Measurements from ENCODE around the gene HERC5.

Gene HERC5

GRCh38 chr4:88451205-88451604, 5.7 kb upstream of the HERC5 start:
- DNase-seq (ENCODE audit: low read depth) = no peak
- no peak overlapping the region for H3K4me3 ChIP-seq (ENCODE audit: control insufficient read depth, low read depth, low read length)
- TF ChIP-seq, protein P1, sequence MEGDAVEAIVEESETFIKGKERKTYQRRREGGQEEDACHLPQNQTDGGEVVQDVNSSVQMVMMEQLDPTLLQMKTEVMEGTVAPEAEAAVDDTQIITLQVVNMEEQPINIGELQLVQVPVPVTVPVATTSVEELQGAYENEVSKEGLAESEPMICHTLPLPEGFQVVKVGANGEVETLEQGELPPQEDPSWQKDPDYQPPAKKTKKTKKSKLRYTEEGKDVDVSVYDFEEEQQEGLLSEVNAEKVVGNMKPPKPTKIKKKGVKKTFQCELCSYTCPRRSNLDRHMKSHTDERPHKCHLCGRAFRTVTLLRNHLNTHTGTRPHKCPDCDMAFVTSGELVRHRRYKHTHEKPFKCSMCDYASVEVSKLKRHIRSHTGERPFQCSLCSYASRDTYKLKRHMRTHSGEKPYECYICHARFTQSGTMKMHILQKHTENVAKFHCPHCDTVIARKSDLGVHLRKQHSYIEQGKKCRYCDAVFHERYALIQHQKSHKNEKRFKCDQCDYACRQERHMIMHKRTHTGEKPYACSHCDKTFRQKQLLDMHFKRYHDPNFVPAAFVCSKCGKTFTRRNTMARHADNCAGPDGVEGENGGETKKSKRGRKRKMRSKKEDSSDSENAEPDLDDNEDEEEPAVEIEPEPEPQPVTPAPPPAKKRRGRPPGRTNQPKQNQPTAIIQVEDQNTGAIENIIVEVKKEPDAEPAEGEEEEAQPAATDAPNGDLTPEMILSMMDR (IDR thresholded peaks at IDR 0.05; ENCODE audit: control insufficient read depth, insufficient read depth, low read depth, low read length, missing control alignments) = no peak

DNA sequence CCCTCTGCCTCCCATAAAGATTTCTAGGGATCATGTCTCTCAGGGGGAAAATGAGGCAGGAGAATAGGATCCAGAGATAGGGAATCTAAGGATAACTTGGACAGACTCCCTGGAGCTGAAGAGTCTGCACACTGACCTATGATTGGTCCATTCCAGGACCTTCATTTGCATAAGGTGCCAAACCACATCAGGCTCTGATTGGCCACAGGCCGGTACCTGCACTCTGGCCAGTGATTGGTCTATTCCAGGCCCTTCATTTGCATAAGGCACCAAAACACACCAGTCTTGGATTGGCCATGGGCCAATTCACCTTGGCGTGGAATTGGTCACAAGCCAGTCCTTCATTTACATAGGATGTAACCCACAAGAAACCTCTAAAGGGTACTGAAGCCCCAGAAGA, 4.0 kb upstream of the HERC5 start:
- TF ChIP-seq, protein P1 (IDR thresholded peaks at IDR 0.05; ENCODE audit: control insufficient read depth, insufficient read depth, low read depth, low read length, missing control alignments) = no peak
- H3K4me3 ChIP-seq (ENCODE audit: control insufficient read depth, low read depth, low read length) = no peak overlapping the region
- DNase-seq (ENCODE audit: low read depth) = no peak

DNA sequence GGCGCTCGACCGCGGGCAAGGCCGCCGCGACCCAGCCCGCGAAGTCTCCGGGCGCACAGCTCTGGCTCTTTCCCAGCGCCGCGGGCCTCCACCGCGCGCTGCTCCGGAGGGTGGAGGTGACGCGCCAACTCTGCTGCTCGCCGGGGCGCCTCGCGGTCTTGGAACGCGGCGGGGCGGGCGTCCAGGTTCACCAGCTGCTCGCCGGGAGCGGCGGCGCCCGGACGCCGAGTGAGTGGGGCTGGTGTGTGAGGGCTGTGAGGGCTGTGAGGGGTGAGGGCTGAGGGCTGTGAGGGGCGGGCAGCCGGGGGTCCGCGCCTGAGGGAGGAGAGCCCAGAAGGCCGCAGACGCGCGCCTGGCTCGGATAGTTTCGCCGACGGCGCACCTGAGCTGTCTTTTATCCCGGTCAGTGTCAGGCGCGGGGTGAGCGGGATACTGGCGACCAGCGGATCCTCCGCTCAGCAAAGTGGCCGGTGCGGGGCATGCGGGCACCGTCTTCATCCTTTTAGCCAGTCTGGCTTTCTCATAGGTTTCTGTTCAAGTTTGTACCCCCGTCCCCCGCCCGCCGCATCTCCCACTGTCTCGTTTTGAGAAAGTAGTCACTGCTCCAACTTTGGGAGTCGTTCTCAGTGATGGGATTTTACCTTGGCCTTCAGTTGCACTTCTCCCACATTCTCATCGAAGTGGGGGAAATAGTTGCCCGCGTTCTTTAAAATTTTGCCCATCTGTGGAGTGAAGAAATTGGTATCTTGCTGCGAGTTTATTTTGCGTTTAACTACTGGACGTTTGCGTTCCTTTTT, 586 bp downstream of the HERC5 start:
- no peak for DNase-seq (ENCODE audit: low read depth)
- H3K4me3 ChIP-seq (ENCODE audit: control insufficient read depth, low read depth, low read length) = peak overlapping the region; percentile 69
- TF ChIP-seq, protein P1 (IDR thresholded peaks at IDR 0.05; ENCODE audit: control insufficient read depth, insufficient read depth, low read depth, low read length, missing control alignments) = no peak

GRCh38 chr4:88458104-88458740, 1.3 kb downstream of the HERC5 start:
- H3K4me3 ChIP-seq (ENCODE audit: control insufficient read depth, low read depth, low read length) = no peak overlapping the region
- TF ChIP-seq, protein P1 (IDR thresholded peaks at IDR 0.05; ENCODE audit: control insufficient read depth, insufficient read depth, low read depth, low read length, missing control alignments) = no peak
- no peak for DNase-seq (ENCODE audit: low read depth)

GRCh38 chr4:88465653-88466192, 8.8 kb downstream of the HERC5 start:
- TF ChIP-seq, protein P1 (IDR thresholded peaks at IDR 0.05; ENCODE audit: control insufficient read depth, insufficient read depth, low read depth, low read length, missing control alignments) = no peak
- DNase-seq (ENCODE audit: low read depth) = no peak
- no peak overlapping the region for H3K4me3 ChIP-seq (ENCODE audit: control insufficient read depth, low read depth, low read length)

- no peak overlapping the region for H3K4me3 ChIP-seq (ENCODE audit: control insufficient read depth, low read depth, low read length)
- TF ChIP-seq, protein P1 (IDR thresholded peaks at IDR 0.05; ENCODE audit: control insufficient read depth, insufficient read depth, low read depth, low read length, missing control alignments) = no peak
- no peak for DNase-seq (ENCODE audit: low read depth)
Measured at GRCh38 chr4:88467392-88467791, 10.5 kb downstream of the HERC5 start.

Data from AG09309 (cell line).